GM23248 (cell line): ENCODE results near the gene LDLRAD4.

ENCODE experiments used
- EZH2 ChIP-seq: fragments of 200-600 bp; sonication (generic); IDR thresholded peaks from 2 replicates; pipeline ENCODE4 v1.6.1; 2018; ENCODE audit warnings: antibody characterized with exemption, mild to moderate bottlenecking; ENCODE audit not compliant: insufficient read depth, poor library complexity, severe bottlenecking
- EZH2phosphoT487 ChIP-seq: fragments of 200-600 bp; sonication (generic); IDR thresholded peaks from 2 replicates; pipeline ENCODE4 v1.6.1; 2018; ENCODE audit warnings: antibody characterized with exemption, moderate library complexity, mild to moderate bottlenecking, low read depth; ENCODE audit not compliant: insufficient read depth

DNA sequence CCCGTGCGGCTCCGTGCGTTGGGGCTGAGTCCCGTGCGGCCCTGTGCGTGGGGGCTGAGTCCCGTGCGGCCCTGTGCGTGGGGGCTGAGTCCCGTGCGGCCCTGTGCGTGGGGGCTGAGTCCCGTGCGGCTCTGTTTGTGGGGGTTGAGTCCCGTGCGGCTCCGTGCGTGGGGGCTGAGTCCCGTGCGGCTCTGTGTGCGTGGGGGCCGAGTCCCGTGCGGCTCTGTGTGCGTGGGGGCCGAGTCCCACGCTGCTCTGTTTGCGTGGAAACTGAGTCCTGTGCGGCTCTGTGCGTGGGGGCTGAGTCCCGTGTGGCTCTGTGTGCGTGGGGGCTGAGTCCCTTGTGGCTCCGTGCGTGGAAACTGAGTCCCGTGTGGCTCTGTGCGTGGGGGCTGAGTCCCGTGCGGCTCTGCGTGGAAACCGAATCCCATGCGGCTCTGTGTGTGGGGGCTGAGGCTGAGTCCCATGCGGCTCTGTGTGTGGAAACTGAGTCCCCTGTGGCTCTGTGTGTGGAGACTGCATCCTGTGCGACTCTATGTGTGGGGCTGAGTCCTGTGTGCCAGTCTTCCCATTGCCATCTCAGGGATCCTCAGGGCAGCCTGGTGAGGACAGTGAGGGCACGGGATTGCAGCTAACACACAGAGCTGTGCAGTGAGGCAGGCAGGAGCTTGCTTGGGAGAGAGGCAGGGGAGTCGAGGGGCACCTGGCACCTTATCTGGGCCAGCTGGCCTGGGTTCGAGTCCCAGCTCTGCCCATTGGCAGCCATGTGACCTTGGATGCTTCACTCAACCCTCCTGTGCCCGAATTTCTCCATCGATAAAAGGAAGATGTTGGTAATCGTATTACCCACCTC, 44.5 kb downstream of the LDLRAD4 start:
- no peak for TF ChIP-seq EZH2
- TF ChIP-seq EZH2phosphoT487, result no peak
